EH (cell line): ENCODE measurements around the gene PHLPP2.
A peak's percentile ranks its signal among the peaks of the same experiment; 100 is the strongest.

Experiments
- DNase-seq: peaks from one replicate; pipeline ENCODE4 v3.0.0-alpha.2; 2015; ENCODE audit warnings: low read depth

Gene PHLPP2

DNA sequence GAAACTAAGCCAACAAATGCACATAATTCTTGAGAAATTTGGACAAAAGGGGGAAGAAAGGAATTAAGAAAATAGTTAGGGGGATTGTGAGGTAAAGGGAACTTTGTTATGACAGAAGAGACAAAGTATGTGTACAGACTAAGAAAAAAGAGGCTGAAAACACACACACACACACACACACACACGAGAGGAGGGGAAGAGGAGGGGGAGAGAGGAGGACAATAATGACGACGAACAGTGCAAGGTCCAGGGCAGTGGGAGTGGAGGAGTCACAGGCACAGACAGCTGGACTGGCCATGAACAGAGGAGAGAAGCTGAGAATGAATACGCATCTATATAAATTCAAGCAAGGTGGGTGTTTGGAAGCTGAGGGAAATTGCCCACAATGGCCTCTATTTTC is 54.0 kb downstream of the PHLPP2 start:
- DNase-seq: no peak

DNA sequence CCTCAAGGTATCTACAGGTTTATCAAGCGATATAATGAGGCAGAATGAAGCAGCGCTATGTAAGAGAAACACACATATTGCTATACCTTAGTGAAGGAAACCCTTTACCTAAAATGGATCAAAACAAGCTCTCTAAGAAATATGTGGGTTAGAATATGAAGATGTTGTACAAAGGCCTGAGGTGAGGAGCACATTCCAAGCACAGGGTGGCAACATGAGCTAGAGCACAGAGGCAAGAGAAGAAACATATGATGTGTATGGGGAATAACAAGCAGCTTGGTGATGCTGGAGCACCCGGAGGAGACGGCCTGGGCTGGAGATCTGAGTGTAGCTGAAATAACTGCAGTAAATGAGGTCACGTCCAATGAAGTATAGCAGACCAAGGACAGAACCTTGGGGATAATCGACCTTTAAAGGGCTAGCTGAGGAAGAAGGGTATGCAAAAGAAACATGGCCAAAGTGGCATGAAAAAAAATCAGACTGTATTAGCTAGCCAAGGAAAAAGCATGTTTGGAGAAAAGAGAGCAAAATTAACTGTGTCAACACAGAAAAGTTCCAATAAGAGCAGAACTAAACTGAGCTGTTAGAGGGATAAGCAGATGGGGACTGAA is 54.5 kb downstream of the PHLPP2 start:
- DNase-seq: peak; percentile 9

DNA sequence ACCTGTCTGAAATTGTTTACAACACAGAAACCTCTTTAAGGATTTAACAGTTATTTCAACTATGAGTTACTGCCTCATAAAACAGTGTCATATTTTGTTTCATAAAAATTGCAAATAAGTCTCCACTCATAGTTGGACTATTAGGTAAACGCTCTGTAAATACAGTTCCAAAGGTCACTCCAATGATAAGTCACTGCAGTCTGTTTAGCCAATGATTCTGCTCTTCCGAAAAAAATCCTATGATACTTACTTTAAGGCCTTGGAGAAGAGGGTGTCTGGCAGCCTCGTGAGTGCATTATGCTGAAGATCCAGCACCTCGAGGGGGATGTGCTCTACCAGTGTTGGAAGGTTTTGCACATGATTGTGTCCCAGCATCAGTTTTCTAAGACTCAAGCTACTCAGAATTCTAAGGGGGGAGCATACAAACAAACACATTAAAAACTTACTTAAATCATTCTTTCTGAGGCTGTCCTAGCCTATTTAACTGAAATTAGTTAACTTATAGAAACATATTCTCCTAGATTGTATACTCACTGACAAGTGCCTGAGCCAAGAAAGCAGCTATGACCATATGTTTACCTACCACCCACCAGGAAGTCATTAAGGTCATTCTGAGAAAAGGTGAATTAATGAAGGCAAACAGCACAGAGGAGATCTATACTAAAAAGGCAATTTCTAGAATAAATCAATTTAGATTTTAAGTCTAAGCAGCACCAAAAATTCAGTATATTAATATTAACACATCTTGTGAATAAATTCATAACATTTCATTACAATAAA is 57.4 kb downstream of the PHLPP2 start:
- DNase-seq: no peak

DNA sequence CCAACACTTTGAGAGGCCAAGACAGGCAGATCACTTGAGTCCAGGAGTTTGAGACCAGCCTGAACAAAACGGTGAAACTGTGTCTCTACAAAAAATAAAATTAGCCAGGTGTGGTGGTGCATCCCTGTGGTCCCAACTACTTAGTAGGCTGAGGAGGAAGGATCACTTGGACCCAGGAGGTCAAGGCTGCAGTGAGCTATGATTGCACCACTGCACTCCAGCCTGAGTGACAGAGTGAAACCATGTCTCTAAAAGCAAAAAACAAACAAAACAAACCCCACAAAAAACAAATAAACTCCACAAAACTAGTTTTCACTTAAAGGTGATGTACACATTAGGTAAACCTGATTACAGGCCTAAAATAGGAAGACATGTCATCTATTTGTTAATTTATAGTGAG is 58.2 kb downstream of the PHLPP2 start:
- DNase-seq: no peak

DNA sequence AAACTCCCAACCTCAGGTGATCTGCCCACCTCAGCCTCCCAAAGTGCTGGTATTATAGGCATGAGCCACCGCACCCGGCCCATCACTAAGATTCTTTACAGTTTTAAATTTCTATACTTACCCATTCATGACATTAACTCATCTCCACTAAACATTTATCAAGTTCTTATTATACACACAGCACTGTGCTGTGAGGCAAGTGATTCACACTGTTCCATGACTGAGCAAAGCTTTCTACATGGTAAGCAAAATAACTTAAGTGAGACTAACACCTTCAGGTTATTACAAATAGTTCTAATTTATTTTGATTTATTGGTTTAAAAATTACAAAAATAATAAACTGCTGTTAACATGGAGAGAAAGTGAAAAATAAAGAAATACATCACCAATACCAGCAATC is 65.0 kb downstream of the PHLPP2 start:
- no peak for DNase-seq

DNA sequence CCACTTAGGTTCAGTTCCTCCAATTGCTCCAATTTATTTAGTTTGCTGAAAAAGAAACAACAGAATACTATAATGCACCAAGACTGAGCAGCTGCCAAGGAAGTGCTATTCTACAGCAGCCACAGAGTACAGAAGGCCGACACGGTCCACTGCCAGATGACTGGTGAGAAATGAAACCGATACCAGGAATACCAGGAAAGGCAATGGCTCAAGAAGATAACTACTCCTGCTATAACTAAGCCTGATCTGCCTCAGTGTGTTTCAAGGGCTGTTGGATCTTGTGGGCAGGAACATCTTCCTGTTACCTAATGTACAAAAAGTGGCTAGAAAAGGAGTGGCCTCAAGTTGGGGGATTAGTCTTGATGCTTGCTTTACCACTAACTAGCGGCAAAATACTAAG is 65.7 kb downstream of the PHLPP2 start:
- DNase-seq: no peak

DNA sequence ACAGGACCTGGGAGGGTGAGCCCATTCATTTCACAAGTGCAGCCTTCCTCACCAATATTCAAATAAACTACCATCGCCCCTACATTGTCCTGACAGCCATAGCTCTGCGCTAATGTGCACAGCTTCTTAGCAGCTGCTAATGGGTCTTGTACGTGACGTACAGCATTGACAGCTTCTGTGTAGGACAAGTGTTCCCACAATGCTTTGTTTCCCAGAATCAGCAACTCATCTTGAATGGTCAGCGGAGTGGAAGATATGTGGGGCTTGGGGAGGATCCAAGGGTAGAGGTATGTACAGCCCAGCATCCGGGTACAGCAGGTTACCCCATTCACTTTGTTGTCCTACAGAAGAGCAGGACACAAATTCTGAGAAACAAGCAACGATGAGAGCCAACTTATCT is 74.8 kb downstream of the PHLPP2 start:
- DNase-seq: no peak

DNA sequence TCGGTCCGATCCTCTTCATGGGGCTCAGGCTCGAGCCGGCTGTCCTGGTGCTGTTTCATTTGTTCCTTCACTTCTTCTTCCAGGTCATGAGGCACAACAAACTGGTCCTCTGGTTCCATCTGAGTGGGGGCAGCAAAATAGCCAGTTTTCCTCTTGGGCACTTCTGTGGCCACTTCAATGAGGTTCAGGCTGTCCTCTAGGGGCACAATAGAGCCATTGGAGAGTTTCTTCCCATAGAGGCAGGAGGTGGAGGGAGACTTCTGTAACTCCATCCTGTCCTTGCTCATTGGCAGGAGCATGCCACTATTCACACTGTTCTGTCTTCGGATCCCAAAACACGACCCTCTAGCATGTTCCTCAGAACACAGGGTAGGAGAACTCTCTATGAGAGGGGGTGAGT is 75.6 kb downstream of the PHLPP2 start:
- DNase-seq: peak; percentile 22

DNA sequence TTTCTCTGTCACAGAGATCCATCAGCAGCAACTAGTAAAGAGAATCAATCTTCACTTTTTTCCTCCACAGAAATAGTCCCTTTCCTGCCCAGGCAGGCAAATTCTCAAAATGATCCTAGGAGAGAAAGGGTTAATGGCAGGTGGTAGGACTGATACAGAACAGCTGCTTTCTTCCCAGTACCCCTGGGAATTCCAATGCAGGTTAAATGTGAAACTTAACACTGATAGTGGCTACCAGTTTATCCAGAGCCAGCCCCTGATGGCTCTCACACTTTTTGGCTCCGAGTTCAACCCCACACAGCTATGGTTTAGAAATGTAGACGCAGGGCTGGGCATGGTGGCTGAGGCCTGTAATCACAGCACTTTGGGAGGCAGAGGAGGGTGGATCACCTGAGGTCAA is 76.3 kb downstream of the PHLPP2 start:
- no peak for DNase-seq

DNA sequence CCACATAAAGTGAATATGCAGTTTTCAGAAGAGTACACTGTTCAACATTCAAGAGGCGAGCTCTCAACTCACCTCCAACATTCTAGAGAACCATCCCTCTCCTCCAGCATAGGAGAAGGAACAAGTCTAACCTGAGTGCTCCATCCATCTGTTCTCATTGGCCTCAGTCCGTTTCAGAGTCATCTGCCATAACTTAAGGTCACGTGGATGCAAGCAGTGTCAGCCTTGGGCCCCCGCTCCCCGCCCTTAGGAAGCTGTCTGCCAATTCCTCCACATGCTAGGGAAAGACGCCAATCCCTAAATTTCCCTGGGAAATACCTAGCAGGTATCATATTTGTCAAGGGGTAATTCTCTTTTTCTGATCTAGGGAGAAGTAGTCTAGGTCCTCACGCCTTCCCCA is 77.1 kb downstream of the PHLPP2 start:
- no peak for DNase-seq

DNA sequence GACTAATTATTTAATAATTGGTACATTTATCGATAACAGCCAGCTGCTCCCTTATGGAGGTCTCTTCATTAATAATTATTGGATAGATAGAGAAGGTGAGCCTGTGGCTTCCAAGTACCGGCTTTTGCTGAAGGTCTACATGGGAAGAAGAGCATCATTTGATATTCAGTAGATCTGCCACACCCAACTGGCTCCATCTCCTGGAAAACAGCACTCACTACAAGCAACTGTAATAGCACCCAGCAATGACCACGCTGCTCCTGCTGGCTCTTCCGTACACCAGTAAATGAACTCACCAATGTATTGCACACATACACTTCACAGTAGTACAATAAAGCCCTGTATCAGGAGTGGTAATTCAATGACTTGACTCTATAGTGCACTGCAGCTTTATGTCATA is 79.1 kb downstream of the PHLPP2 start:
- peak; percentile 38 for DNase-seq

DNA sequence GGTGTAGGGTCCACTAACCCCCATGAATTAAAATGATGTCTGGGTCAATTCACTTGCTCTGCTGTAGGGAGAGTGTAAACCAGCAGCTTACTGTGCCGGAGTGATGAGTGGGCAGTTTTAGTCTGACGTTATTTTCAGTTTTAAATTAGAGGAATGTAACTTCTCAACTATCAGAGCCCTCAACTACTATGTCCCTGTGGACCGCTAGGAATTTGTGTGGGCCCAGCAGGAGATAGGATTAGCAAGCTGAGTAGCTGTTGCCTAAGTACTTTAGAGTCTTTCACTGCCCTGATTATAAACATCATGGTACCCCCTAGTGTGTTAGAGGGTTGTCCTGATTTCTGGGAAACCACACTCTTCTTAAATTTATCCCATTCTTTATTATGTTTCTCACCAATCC is 87.1 kb downstream of the PHLPP2 start:
- DNase-seq: peak; percentile 50

DNA sequence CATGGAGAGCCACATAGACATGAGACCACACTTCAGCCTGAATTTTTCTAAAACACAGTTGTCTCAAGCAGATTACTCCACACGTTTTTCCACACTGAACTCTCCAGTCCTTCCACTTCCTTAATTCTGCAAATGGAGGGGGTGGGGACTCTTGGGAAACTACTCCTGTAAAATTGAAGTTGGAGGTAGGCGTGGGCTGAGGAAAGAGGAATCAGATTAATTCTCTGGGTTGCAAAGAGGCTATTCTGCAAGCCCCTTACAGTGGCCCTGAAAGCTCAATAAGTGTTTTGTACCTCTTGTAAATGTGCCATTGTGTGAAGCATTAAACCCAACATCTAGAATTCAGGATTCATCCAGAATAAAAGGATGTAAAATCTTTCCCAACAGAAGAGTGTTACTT is 88.9 kb downstream of the PHLPP2 start:
- no peak for DNase-seq

DNA sequence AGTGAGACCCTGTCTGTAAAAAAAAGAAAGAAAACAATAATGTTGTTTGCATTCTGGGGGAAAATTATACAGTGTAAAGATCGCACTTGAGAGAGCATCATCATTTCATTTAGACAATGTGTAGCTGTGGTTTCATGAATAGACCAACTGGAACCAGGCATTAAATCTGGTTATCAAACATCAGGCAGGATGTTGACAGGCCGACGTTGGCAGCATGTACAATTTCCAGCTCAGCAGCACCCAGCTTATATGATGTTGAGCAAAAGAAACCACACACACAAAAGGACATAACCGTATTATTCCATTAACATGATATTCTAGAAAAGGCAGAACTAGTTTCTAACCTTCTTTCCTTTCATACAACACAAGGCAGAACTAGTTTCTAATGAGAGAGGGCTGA is 92.7 kb downstream of the PHLPP2 start:
- no peak for DNase-seq

DNA sequence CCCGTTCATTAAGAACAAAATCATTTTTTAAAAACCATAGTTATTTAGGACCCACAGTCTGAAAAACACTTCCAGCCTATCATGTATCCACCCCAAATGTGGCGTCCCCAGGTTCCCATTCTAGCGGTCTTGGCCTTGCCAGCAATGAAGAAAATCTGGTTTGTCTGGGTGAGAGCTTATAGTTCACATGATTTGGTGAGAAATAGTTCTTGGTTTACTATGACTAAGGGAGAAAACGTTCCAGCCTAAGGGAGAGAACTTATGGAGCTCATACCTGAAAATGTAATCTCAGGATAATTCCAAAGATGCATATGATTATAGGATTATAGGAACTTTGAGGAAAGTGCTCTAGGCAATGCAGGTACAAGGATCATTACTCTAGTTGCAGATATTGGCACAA is 93.7 kb downstream of the PHLPP2 start:
- no peak for DNase-seq

DNA sequence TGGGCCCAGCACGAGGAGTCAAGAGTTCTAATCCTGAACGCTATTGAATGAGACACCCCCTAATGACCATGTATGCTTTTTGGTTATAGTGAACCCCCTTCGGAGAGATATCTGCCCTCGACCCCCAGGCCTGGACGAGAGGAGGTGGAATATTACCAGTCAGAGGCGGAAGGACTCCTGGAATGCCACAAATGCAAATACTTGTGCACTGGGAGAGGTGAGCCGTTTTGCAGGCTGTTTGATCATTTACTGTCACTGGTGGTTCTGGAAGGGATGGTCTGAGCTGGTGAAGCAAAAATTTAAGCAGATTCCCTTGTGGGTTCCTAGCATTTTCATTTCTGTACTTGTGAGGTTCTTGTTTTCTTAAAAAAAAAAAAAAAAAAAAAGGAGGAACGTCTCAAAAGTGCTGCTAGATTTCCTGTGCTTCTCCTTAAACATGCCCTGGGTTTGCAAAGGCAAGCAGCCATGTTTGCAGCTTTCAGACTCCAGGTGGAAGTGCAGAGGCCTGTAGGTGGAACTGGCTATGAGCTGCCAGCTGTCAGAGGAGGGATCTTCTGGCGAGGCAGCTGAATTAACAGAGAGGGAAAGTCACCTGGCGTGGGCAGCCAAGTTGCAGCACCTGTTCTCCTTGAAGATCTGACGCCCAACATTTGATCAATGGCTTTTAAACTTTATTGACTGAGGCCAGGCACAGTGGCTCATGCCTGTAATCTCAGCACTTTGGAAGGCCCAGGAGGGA is 95.1 kb downstream of the PHLPP2 start:
- no peak for DNase-seq

DNA sequence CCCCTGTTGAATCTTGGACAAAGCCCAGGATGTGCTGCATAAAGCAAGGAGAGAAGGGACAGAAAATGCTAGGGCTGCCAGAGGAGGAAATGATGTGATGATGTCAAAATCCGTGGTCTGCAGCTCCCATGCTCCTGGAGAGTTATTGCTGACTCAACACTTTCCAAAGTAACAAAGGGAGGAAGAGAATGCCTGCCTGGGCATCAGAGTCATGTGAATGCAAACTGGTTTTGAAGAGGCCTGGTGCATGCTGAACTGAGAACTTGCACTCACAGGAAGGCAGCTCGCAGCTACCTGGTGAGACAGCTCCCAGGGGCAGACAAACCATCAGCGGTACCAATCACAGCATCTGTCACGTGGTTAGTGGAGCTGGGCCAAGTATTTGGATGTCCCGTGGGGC is 95.7 kb downstream of the PHLPP2 start:
- peak; percentile 11 for DNase-seq

DNA sequence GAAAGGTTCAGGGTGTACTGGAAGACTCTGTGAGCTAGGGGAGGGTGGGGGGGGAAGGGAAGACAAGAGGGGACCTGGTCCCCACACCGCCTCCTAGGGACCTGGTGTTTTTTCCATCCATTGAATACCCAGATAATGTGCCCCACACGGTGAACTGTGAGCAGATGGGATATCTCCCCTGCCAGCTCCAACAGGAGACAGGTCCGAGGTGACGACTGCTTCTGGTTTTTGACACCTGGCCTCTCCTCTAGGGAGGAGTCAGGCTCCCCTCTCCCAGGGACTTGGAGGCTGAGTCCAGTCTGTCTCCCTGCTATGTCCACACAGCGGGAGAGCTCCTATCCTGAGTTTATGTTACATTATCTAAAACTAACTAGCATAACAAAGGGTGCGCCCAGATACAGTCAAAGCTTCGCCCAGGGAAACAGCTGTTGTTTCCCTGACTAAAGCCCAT is 96.7 kb downstream of the PHLPP2 start:
- DNase-seq: no peak

DNA sequence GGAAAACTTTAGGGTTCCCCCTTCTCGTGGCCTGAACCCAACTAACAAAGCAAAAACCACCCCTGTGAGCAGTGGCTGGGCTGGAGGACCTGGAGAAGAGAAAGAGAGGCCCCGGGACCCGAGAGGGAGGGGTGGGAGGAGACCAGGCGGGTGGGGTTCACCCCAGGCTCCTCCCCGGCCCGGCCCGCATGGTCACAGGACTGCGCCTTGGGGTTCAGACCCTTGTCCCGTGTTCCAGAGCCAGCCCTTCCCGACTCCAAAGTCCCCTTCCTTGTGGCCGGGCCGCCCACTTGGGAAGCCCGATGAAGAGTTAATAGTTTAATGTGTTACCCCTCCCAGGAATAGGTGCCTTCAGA is 97.7 kb downstream of the PHLPP2 start:
- DNase-seq: no peak

DNA sequence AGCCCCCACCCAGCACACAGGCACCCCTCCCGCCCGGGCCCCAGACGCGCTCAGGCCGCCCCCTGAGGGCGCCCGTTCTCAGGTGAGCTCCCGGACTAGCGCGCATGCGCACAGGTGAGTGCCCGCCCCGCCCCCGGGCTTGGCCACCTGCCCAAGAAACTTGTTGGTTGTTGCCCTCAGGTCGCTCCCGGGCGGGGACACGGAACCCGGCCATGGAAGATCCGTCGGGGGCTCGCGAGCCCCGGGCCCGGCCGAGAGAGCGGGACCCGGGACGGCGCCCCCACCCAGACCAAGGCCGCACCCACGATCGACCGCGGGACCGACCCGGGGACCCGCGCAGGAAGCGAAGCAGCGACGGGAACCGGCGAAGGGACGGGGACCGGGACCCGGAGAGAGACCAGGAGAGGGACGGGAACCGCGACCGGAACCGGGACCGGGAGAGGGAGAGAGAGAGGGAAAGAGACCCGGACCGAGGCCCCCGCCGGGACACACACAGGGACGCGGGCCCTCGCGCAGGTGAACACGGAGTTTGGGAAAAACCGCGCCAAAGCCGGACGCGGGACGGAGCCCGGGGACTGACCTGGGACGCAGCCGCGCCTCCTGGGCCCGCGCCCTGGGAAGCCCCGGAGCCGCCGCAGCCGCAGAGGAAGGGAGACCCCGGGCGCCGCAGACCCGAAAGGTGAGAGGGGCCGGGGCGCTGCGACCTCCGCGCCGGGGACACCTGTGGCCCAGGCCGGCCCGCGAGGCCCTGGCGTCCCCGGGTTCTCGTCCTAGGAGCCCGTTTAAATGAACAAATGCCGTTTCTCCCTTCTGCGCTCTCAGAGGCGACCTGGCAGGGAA is 98.3 kb downstream of the PHLPP2 start, which contains the start of gene MARVELD3:
Gene MARVELD3, plus strand, starts transcription at position 167 of the 840 bp plus-strand sequence. Its CDS starts 46 bp downstream, at position 213.
- no peak for DNase-seq

DNA sequence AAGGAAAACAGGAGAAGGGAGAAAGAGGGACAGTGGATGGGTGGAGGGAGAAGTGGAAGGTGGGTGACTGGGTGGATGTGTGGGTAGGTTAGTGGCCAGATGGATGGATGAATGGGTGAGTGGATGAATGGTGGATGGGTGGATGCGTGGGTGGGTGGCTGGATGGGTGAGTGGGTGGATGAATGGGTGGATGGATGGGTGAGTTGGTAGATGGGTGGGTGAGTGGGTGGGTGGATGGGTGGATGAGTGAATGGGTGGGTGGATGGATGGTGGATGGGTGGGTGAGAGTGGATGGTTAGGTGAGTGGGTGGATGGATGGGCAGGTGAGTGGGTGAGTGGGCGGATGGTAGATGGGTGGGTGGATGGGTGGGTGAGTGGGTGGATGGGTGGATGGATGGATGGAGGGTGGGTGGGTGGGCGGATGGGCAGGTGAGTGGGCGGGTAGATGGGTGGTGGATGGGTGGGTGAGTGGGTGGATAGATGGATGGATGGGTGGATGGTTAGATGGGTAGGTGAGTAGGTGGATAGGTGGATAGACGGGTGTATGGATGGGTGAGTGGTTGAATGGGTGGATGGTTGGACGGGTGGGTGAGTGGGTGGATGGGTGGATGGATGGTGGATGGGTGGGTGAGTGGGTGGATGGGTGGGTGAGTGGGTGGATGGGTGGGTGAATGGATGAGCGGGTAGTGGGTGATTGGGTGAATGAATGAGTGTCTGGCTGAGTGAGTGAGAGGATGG is 99.2 kb downstream of the PHLPP2 start:
- DNase-seq: no peak

DNA sequence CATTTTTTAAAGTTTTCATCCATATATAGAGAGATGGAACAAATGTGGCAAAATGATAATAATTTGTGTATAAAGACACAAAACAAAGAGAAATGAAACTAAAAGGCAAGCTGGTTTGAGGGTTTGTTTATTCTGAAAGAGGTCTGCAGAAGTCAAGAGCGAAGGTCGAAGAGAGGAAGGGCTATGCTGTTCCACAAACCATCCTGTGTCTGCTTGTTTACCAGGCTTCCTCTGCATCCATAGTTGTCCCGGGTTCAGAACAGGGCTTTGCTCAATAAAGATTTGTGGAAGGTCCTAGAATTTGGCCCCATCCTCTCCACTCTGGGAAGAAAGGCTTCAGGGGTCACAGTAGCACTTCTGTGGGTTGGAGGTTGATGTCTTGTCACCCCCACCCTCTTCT is 100.9 kb downstream of the PHLPP2 start:
- no peak for DNase-seq
